NCI-H2227 (cell line): ENCODE data around the gene IL18R1.

Source experiments
- DNase-seq: peaks from one replicate; lab custom pipeline; 2025; ENCODE audit not compliant: unreplicated experiment; lab: John Stamatoyannopoulos, UW

IL18R1 gene

GRCh38 chr2:102432386-102432785, 76.8 kb downstream of the IL18R1 start:
- DNase-seq: no peak

- DNase-seq: no peak
Measured at GRCh38 chr2:102433973-102434654, 78.5 kb downstream of the IL18R1 start.

DNA sequence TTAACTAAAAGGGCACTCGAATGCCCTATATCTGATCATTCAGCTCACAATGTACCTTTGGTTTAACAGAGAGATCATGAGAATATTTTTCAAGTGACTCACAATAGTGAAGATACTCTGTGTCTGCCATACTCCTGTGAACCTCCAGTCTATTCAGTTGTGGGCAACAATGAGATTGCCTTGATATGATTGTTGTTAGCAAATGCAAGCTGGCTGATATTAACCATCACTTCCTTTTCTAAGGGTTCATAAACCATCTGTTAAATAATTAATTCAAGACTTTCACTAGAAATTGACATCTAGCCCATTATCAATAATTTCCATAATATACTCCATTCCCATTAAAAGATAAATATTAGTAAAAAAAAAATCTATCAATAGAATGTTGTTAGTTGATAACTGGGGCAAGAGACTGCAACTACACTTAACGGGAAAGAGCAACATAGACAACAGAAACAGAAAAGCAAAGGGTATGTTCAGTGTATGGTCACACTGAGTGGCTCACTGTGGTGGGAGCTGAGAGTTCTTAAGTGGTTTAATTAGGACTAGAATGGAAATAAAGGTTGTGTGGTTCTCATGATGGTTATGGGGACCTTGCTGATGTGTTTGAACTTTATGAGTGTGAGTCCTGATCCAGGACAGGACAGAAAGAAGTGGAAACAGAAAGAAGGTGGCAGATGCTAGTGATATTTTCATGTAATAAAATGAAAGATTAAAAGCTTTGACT, 79.2 kb downstream of the IL18R1 start:
- no peak for DNase-seq

GRCh38 chr2:102435741-102436140, 80.1 kb downstream of the IL18R1 start:
- no peak for DNase-seq

DNA sequence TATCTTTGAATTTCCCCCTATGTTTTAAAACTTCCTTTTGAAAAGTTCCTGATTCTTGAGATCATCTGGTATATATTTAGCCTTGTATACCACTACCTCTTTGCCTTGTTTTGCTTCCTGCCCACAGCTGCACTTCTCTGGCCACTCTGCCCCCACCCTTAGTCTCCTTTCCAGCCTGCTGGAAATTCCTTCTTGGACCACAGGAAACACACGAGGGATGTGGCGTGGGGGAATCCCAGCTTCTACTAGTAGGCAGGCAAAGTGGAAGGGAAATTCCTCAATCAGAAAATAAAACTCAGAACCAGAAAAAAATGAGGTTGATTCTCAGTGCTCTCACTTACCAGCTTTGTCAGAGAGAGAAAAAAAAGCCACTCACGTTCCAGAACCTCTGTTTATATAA, 80.7 kb downstream of the IL18R1 start:
- DNase-seq: no peak

DNA sequence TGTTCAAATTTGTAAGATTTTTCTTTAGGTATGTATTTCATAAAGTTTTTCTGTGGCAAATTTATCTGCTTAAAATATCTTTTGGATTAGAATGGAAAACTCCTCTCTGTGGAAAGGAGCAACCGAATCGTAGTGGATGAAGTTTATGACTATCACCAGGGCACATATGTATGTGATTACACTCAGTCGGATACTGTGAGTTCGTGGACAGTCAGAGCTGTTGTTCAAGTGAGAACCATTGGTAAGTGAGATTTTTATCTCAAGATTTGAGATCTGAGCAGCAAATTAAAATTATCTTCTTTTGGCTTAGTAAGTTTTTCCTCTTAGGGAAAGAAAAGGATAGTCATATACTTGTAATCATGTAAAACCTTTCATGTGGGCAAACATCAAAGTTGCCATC, 81.5 kb downstream of the IL18R1 start:
- DNase-seq: no peak

DNA sequence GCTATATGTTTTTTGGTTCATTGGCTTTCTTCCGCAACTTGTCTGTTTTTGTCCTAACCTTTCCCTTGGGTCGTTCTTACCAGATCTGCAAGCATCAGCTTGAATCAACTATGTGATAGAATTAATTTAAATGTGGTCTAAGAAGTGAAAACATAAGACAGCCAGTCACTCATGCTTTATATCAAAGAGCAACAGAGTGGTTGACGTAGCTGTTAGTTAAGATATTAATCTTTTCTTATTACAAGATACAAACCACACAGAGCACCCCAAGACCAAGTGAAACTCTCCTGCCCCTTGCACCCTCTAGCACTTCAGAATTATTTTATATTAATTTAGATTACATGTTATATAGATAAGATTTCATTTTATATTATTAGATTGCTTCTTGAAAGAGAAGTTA, 82.5 kb downstream of the IL18R1 start:
- DNase-seq: no peak

- DNase-seq: no peak
Measured at GRCh38 chr2:102438578-102438977, 83.0 kb downstream of the IL18R1 start.

- DNase-seq: no peak
Measured at GRCh38 chr2:102439065-102439695, 83.6 kb downstream of the IL18R1 start.

DNA sequence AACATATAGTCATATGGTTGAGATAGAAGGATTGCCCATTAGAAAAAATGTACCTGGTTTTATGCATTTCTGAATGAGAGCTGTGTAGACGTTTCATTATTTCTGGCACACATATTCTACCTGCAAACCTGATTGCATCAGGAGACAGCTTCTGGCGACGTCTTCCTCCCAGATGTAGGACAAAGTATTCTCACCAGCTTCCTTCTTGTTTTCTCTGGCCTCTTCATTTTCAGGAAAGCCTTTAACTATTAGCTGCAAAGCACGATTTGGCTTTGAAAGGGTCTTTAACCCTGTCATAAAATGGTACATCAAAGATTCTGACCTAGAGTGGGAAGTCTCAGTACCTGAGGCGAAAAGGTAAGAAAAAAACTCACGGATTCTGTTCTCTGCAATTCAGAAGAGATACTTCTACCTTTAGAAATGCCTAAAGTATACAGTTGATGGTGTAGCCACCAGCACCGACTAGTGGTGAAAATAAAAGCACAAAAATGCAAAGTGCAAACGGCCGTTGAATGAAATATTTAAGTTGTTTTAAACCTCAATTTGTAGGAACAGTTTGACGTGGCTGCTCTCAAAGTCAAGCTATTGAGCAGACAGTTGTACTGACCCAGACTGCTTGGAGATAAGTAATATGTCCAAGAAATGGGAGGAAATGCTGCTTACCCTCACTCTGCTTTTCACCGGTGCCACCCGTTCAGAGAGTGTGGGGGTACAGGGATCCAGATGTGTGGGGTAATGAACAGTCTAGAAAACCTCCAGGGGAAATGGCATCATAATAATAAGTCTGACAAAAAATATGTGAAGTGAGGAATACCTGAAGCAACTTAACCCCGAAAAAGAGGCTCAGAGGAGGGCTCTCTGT, 87.6 kb downstream of the IL18R1 start:
- no peak for DNase-seq

- DNase-seq: no peak
Measured at GRCh38 chr2:102444233-102444632, 88.6 kb downstream of the IL18R1 start.

- no peak for DNase-seq
Measured at GRCh38 chr2:102446936-102447335, 91.3 kb downstream of the IL18R1 start.
